Ishikawa (cell line): ENCODE results near the gene SLC35B1.

Experiments used
- CEBPB ChIP-seq: IDR thresholded peaks from 2 replicates; pipeline ENCODE4 v1.6.1; 2012
- CREB1 ChIP-seq: IDR thresholded peaks from 2 replicates; pipeline ENCODE4 v1.6.1; 2012; ENCODE audit warnings: low read depth
- EGR1 ChIP-seq: IDR thresholded peaks from 2 replicates; pipeline ENCODE4 v1.6.1; 2012
- EP300 ChIP-seq: IDR thresholded peaks from 2 replicates; pipeline ENCODE4 v1.6.1; 2012; ENCODE audit warnings: borderline replicate concordance
- NFIC ChIP-seq: IDR thresholded peaks from 2 replicates; pipeline ENCODE4 v1.6.1; 2012
- RAD21 ChIP-seq: IDR thresholded peaks from 2 replicates; pipeline ENCODE4 v1.6.1; 2012; ENCODE audit warnings: low read depth
- TAF1 ChIP-seq: IDR thresholded peaks from 2 replicates; pipeline ENCODE4 v1.6.1; 2012; ENCODE audit warnings: low read depth, mild to moderate bottlenecking
- TCF12 ChIP-seq: IDR thresholded peaks from 2 replicates; pipeline ENCODE4 v1.6.1; 2012; ENCODE audit warnings: low read depth
- TEAD4 ChIP-seq: IDR thresholded peaks from 2 replicates; pipeline ENCODE4 v1.6.1; 2012
- USF1 ChIP-seq: IDR thresholded peaks from 2 replicates; pipeline ENCODE4 v1.6.1; 2012
- YY1 ChIP-seq: IDR thresholded peaks from 2 replicates; pipeline ENCODE4 v1.6.1; 2012; ENCODE audit warnings: low read depth
- ZBTB7A ChIP-seq: IDR thresholded peaks from 2 replicates; pipeline ENCODE4 v1.6.1; 2012; ENCODE audit warnings: low read depth
- TF ChIP-seq, protein P1 (sequence below): IDR thresholded peaks from 2 replicates; pipeline ENCODE4 v1.6.1; 2012
- TF ChIP-seq, protein P2 (sequence below): IDR thresholded peaks from 2 replicates; pipeline ENCODE4 v1.6.1; 2012; ENCODE audit warnings: low read depth, mild to moderate bottlenecking

- TF ChIP-seq CEBPB: no peak
- no peak for TF ChIP-seq RAD21
- TF ChIP-seq ZBTB7A: no peak
- TF ChIP-seq CREB1: no peak
- TF ChIP-seq, protein P1, sequence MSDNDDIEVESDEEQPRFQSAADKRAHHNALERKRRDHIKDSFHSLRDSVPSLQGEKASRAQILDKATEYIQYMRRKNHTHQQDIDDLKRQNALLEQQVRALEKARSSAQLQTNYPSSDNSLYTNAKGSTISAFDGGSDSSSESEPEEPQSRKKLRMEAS: no peak
- TF ChIP-seq YY1: no peak
- TF ChIP-seq TEAD4: no peak
- no peak for TF ChIP-seq NFIC
- TF ChIP-seq USF1: no peak
- TF ChIP-seq TAF1: no peak
- TF ChIP-seq EGR1: no peak
- TF ChIP-seq, protein P2, sequence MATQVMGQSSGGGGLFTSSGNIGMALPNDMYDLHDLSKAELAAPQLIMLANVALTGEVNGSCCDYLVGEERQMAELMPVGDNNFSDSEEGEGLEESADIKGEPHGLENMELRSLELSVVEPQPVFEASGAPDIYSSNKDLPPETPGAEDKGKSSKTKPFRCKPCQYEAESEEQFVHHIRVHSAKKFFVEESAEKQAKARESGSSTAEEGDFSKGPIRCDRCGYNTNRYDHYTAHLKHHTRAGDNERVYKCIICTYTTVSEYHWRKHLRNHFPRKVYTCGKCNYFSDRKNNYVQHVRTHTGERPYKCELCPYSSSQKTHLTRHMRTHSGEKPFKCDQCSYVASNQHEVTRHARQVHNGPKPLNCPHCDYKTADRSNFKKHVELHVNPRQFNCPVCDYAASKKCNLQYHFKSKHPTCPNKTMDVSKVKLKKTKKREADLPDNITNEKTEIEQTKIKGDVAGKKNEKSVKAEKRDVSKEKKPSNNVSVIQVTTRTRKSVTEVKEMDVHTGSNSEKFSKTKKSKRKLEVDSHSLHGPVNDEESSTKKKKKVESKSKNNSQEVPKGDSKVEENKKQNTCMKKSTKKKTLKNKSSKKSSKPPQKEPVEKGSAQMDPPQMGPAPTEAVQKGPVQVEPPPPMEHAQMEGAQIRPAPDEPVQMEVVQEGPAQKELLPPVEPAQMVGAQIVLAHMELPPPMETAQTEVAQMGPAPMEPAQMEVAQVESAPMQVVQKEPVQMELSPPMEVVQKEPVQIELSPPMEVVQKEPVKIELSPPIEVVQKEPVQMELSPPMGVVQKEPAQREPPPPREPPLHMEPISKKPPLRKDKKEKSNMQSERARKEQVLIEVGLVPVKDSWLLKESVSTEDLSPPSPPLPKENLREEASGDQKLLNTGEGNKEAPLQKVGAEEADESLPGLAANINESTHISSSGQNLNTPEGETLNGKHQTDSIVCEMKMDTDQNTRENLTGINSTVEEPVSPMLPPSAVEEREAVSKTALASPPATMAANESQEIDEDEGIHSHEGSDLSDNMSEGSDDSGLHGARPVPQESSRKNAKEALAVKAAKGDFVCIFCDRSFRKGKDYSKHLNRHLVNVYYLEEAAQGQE: no peak
- TF ChIP-seq EP300: no peak
- no peak for TF ChIP-seq TCF12
Observed at GRCh38 chr17:49687878-49688491, 19.8 kb downstream of the SLC35B1 start.
